Esophagus squamous epithelium (tissue), 4 donors: ENCODE results near the gene FMN2.

ENCODE experiments used
- CTCF ChIP-seq, 6 experiments: fragments of 450-650 bp in 4 of 6; fragments of 200-600 bp in 2 of 6; sonication (generic) in 2 of 6; IDR thresholded peaks; one replicate each; pipeline ENCODE4 v1.5.1; 2016 to 2019; ENCODE audit warnings: antibody characterized with exemption in 6 of 6, mild to moderate bottlenecking in 4 of 6, moderate library complexity in 4 of 6
- POLR2A ChIP-seq, 4 donors: fragments of 450-650 bp; IDR thresholded peaks; one replicate each; pipeline ENCODE4 v1.6.1; 2017; ENCODE audit warnings: antibody characterized with exemption in 4 of 4, mild to moderate bottlenecking in 4 of 4, moderate library complexity in 3 of 4

DNA sequence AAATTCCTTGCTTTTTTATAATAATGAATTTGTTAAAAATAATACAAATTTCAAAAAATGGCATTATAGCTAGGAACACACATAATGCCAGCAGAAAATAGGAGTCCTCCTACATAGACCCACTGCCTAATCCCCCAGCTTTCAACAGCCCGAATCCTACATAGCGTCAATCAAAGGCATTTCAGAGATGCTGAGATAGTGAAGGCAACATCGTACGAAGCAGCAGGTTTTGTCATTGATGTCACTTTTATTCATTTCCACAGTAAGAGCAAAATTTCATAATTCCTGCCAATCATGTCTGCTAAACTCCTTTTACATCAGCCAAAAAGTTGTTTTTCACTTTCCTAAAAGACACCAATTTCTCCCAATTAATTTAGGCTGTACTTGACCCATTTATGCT lies 426.2 kb downstream of the FMN2 start:
- TF ChIP-seq CTCF (IDR thresholded peaks at IDR 0.05), result no peak
- no peak for TF ChIP-seq POLR2A (IDR thresholded peaks at IDR 0.05)
